ENCODE results near the gene MTAP. TPM values are rescaled to one million over a fixed set of nuclear protein-coding genes. Genes with fewer than 3 reads are reported as not detected.

The MTAP gene
- total and polyA plus RNA-seq, 2 donors (not counting 1 experiment from before 2014, with no cell fraction given): 9.8 to 38.4 TPM

DNA sequence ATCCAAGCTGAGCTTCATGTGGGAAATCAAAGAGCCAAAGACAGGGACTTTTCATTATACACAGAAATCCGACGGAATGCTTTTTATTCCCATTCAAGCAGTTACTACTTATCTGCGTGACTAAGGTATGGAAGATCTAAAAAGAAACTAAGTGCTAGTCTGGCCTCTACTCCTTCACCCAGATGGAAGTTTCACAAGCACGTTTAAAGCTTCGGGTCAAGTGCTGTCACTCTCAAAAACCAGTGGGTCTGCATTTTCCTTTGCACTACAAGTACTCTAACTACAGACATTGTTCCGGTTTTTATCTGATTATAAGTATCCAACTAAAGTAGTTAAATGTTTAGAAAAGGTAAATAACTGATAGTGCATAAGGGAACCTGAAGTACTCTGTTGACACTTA, 13.7 kb upstream of the MTAP start:
- H3K4me1 ChIP-seq (ENCODE audit: control insufficient read depth in 2 of 2, insufficient read depth in 2 of 2, low read length in 2 of 2): no peaks in the 10 kb centered on the region
- H3K9me3 Mint-ChIP-seq (ENCODE audit: insufficient read depth): no peaks in the 10 kb centered on the region
- TF ChIP-seq CTCF (IDR thresholded peaks at IDR 0.05) (no peak), EZH2 (IDR thresholded peaks at IDR 0.05; ENCODE audit: borderline replicate concordance, insufficient read depth, low read depth, low read length, poor library complexity, severe bottlenecking) (no peak)
- ChIA-PET CTCF (interaction anchor here (0.6 to 3.4 kb wide), 19 partner anchors 9 to 605 kb away, joined by 3 to 24 read pairs (median 5); no protein-coding TSS in a partner anchor), POLR2A (no interaction called here)
- WGBS (ENCODE audit: insufficient coverage): no CpG with 5 or more reads among the region's 6 CpGs
- peaks cover 0 to 14% (median 5%) of the 10 kb centered on the region in 4 experiments for H3K27me3 ChIP-seq (replicated peaks in 1 of 4; ENCODE audit: control extremely low read depth in 1 of 4, control insufficient read depth in 3 of 4, insufficient read depth in 4 of 4, low read length in 3 of 4)
- H3K27me3 Mint-ChIP-seq: peaks cover 22% of the 10 kb centered on the region
- H3K4me3 Mint-ChIP-seq: no peak overlapping the region
- H4K20me1 ChIP-seq (ENCODE audit: control insufficient read depth, insufficient read depth, low read length, poor library complexity, severe bottlenecking): no peaks in the 10 kb centered on the region
- no peak overlapping the region for H2AFZ ChIP-seq (ENCODE audit: insufficient read depth, low read depth, low read length, poor library complexity, severe bottlenecking)
- DNase-seq (no peak), ATAC-seq (ENCODE audit: low read depth) (no peak)
- no peak overlapping the region for H3K27ac Mint-ChIP-seq
- H3K9me3 ChIP-seq (ENCODE audit: control extremely low read depth in 1 of 3, control insufficient read depth in 2 of 3, insufficient read depth in 1 of 3, low read length in 2 of 3): no peaks in the 10 kb centered on the region
- intact Hi-C loops (cut with micrococcal nuclease): loop anchor here (1.0 to 10.0 kb wide), 9 partner anchors 14 to 605 kb away; partner anchors contain the start of gene MTAP
- H3K4me3 ChIP-seq (ENCODE audit: control extremely low read depth in 1 of 5, extremely low read depth in 1 of 5, insufficient read depth in 1 of 5, low read depth in 2 of 5, low read length in 4 of 5): no peak overlapping the region
- H3K79me2 ChIP-seq (ENCODE audit: control insufficient read depth, insufficient read depth, low read length): no peaks in the 10 kb centered on the region
- no peaks in the 10 kb centered on the region for H3K36me3 ChIP-seq (replicated peaks in 1 of 2; ENCODE audit: control extremely low read depth in 1 of 2, control insufficient read depth in 1 of 2, extremely low read depth in 1 of 2, insufficient read depth in 2 of 2, low read length in 1 of 2)
- H3K4me2 ChIP-seq (replicated peaks; ENCODE audit: low read depth, low read length, poor library complexity, severe bottlenecking): no peak overlapping the region
- H3K9ac ChIP-seq (ENCODE audit: low read length): no peak overlapping the region
- no peak overlapping the region for H3K27ac ChIP-seq (ENCODE audit: low read length in 2 of 2)
- H3K4me1 Mint-ChIP-seq: peaks cover 3% of the 10 kb centered on the region

DNA sequence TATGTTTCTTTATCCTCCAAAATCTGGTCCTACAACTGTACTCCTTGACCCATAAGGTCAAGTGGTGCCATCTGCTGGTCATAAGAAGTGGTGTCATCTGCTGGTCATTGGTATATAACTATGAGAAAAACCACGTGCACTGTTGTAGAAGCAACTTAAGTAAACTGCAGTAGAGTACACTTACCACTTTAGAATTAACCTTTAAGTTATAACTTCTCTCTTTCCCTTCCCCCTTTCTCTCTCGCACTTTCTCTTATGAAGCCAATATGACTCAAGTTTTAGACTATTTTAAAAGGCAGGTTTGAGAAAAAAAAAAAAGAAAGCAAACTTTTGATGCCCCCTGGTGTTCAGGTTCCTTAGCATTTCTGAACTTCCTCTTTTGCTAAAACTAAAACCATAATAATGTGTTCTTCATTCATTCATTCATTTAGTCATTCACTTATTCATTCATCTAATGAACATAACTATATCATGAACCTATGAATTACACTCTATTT, 12.8 kb upstream of the MTAP start:
- peak overlapping the region; percentile 29 for H2AFZ ChIP-seq (ENCODE audit: insufficient read depth, low read depth, low read length, poor library complexity, severe bottlenecking)
- no peaks in the 10 kb centered on the region for H3K4me1 ChIP-seq (ENCODE audit: control insufficient read depth in 2 of 2, insufficient read depth in 2 of 2, low read length in 2 of 2)
- Mint-ChIP-seq H3K27ac (peak overlapping the region; percentile 17), H3K9me3 (ENCODE audit: insufficient read depth) (no peaks in the 10 kb centered on the region), H3K27me3 (peaks cover 22% of the 10 kb centered on the region), H3K4me1 (peaks cover 3% of the 10 kb centered on the region), H3K4me3 (peak overlapping the region; percentile 77)
- peak overlapping the region; percentile 69 for H3K4me2 ChIP-seq (replicated peaks; ENCODE audit: low read depth, low read length, poor library complexity, severe bottlenecking)
- ChIA-PET POLR2A (no interaction called here), CTCF (interaction anchor here (0.8 to 3.4 kb wide), 12 partner anchors 8 to 606 kb away, joined by 3 to 24 read pairs (median 6); no protein-coding TSS in a partner anchor)
- no peaks in the 10 kb centered on the region for H3K36me3 ChIP-seq (replicated peaks in 1 of 2; ENCODE audit: control extremely low read depth in 1 of 2, control insufficient read depth in 1 of 2, extremely low read depth in 1 of 2, insufficient read depth in 2 of 2, low read length in 1 of 2)
- no peak overlapping the region for H3K27ac ChIP-seq (ENCODE audit: low read length in 2 of 2)
- H4K20me1 ChIP-seq (ENCODE audit: control insufficient read depth, insufficient read depth, low read length, poor library complexity, severe bottlenecking): no peaks in the 10 kb centered on the region
- DNase-seq (peak; percentile 86), ATAC-seq (ENCODE audit: low read depth) (peak; percentile 97)
- no peak for TF ChIP-seq EZH2 (IDR thresholded peaks at IDR 0.05; ENCODE audit: borderline replicate concordance, insufficient read depth, low read depth, low read length, poor library complexity, severe bottlenecking)
- peak; percentile 99 for TF ChIP-seq CTCF (IDR thresholded peaks at IDR 0.05)
- H3K9me3 ChIP-seq (ENCODE audit: control extremely low read depth in 1 of 3, control insufficient read depth in 2 of 3, insufficient read depth in 1 of 3, low read length in 2 of 3): no peaks in the 10 kb centered on the region
- H3K79me2 ChIP-seq (ENCODE audit: control insufficient read depth, insufficient read depth, low read length): no peaks in the 10 kb centered on the region
- intact Hi-C loops (cut with micrococcal nuclease): loop anchor here (1.0 to 10.0 kb wide), 9 partner anchors 13 to 606 kb away; partner anchors contain the start of gene MTAP
- peak overlapping the region; percentile 15 to 54 (median 46) for H3K4me3 ChIP-seq (ENCODE audit: control extremely low read depth in 1 of 5, extremely low read depth in 1 of 5, insufficient read depth in 1 of 5, low read depth in 2 of 5, low read length in 4 of 5)
- peak overlapping the region; percentile 36 for H3K9ac ChIP-seq (ENCODE audit: low read length)
- H3K27me3 ChIP-seq (replicated peaks in 1 of 4; ENCODE audit: control extremely low read depth in 1 of 4, control insufficient read depth in 3 of 4, insufficient read depth in 4 of 4, low read length in 3 of 4): peaks cover 0 to 14% (median 6%) of the 10 kb centered on the region in 4 experiments
- WGBS (ENCODE audit: insufficient coverage): no CpG with 5 or more reads among the region's 2 CpGs

Data from B cell (primary cell).